Progenitor cell of endocrine pancreas (in vitro differentiated cells): Measurements from ENCODE around the gene SYNPO2. TPM values are rescaled to one million over a fixed set of nuclear protein-coding genes. Genes with fewer than 3 reads are reported as not detected.
"Not testable (repeated sequence)": the region's sequence is repeated elsewhere in the genome, so short reads cannot be mapped to it uniquely, and the experiment has no call there.

Source experiments
- DNase-seq: peaks from one replicate; pipeline ENCODE4 v3.0.0; 2021; ENCODE audit warnings: low spot score; ENCODE audit not compliant: unreplicated experiment
- H3K27ac Mint-ChIP-seq: 2 replicates; pipeline ENCODE4 v1.8.0; 2021; ENCODE audit warnings: mild to moderate bottlenecking, moderate library complexity, mixed read lengths
- H3K27me3 Mint-ChIP-seq: 2 replicates; pipeline ENCODE4 v1.8.0; 2021; ENCODE audit warnings: mixed read lengths
- H3K36me3 Mint-ChIP-seq: 2 replicates; pipeline ENCODE4 v1.8.0; 2022; ENCODE audit warnings: mixed read lengths; ENCODE audit not compliant: insufficient read depth
- H3K4me1 Mint-ChIP-seq: 2 replicates; pipeline ENCODE4 v1.8.0; 2021; ENCODE audit warnings: low read depth, mixed read lengths
- H3K4me3 Mint-ChIP-seq: 2 replicates; pipeline ENCODE4 v1.8.0; 2021; ENCODE audit warnings: low read depth, mild to moderate bottlenecking, moderate library complexity, mixed read lengths
- H3K9me3 Mint-ChIP-seq: 2 replicates; pipeline ENCODE4 v1.8.0; 2021; ENCODE audit warnings: low read depth, mixed read lengths
- total RNA-seq: library from RNA; stranded (reverse); gene quantifications from 2 replicates; pipeline ENCODE4 v1.2.1, GENCODE V29; 2021
- TF ChIP-seq, protein P1 (sequence below): fragments of 200-600 bp; sonication (generic); IDR thresholded peaks from one replicate; pipeline ENCODE4 v1.5.0; 2021; ENCODE audit warnings: antibody characterized with exemption, mild to moderate bottlenecking; ENCODE audit not compliant: unreplicated experiment

SYNPO2 gene
- total RNA-seq, 1 donor from 2014 or later, result 1.3 TPM

GRCh38 chr4:119050527-119051090 lies 162.0 kb downstream of the SYNPO2 start:
- H3K27me3 Mint-ChIP-seq, result no peaks in the 10 kb centered on the region
- H3K36me3 Mint-ChIP-seq, result no peaks in the 10 kb centered on the region
- TF ChIP-seq, protein P1, sequence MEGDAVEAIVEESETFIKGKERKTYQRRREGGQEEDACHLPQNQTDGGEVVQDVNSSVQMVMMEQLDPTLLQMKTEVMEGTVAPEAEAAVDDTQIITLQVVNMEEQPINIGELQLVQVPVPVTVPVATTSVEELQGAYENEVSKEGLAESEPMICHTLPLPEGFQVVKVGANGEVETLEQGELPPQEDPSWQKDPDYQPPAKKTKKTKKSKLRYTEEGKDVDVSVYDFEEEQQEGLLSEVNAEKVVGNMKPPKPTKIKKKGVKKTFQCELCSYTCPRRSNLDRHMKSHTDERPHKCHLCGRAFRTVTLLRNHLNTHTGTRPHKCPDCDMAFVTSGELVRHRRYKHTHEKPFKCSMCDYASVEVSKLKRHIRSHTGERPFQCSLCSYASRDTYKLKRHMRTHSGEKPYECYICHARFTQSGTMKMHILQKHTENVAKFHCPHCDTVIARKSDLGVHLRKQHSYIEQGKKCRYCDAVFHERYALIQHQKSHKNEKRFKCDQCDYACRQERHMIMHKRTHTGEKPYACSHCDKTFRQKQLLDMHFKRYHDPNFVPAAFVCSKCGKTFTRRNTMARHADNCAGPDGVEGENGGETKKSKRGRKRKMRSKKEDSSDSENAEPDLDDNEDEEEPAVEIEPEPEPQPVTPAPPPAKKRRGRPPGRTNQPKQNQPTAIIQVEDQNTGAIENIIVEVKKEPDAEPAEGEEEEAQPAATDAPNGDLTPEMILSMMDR, result no peak
- no peak overlapping the region for H3K27ac Mint-ChIP-seq
- no peak overlapping the region for H3K4me3 Mint-ChIP-seq
- DNase-seq, result no peak
- H3K9me3 Mint-ChIP-seq, result no peaks in the 10 kb centered on the region
- peaks cover 6% of the 10 kb centered on the region for H3K4me1 Mint-ChIP-seq

DNA sequence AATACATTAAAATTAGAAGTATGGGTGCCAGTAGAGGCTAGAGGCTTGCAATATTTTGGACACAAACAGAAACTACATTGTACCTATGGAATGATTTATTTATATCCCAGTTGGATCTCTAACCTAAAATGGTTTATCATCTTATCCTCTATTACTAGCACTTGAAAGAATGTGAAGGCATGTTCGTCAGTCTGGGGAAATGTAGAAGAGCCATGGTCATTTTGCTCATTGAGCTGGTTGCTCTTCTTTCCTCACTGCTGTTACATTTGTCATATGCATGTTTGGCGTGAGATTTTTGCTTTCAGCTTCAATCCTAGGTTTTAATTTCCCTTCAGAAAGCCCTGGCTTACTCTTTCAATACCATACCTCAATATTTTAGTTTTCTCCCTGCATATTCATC lies 164.6 kb downstream of the SYNPO2 start:
- H3K36me3 Mint-ChIP-seq, result no peaks in the 10 kb centered on the region
- no peak overlapping the region for H3K27ac Mint-ChIP-seq
- no peak for DNase-seq
- no peak overlapping the region for H3K4me3 Mint-ChIP-seq
- H3K9me3 Mint-ChIP-seq, result no peaks in the 10 kb centered on the region
- H3K4me1 Mint-ChIP-seq, result peaks cover 11% of the 10 kb centered on the region
- no peaks in the 10 kb centered on the region for H3K27me3 Mint-ChIP-seq
- TF ChIP-seq, protein P1, result no peak

GRCh38 chr4:119053997-119054396 lies 165.3 kb downstream of the SYNPO2 start:
- H3K4me3 Mint-ChIP-seq, result no peak overlapping the region

DNA sequence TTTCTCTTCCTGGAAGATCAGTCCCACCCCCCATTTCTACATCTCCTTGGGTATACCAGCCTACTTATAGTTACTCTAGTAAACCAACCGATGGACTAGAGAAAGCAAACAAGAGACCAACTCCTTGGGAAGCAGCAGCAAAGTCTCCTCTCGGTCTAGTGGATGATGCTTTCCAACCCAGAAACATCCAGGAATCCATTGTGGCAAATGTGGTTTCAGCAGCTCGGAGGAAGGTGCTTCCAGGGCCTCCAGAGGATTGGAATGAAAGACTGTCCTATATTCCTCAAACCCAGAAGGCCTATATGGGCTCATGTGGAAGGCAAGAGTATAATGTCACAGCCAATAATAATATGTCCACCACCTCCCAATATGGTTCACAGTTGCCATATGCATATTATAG lies 168.8 kb downstream of the SYNPO2 start:
- H3K36me3 Mint-ChIP-seq, result no peaks in the 10 kb centered on the region
- no peaks in the 10 kb centered on the region for H3K9me3 Mint-ChIP-seq
- H3K4me1 Mint-ChIP-seq, result peaks cover 5% of the 10 kb centered on the region
- DNase-seq, result no peak
- H3K4me3 Mint-ChIP-seq, result no peak overlapping the region
- TF ChIP-seq, protein P1, result no peak
- no peak overlapping the region for H3K27ac Mint-ChIP-seq
- no peaks in the 10 kb centered on the region for H3K27me3 Mint-ChIP-seq

More at GRCh38 chr4:119053997-119054396, 165.3 kb downstream of the SYNPO2 start:
- H3K27me3 Mint-ChIP-seq, result no peaks in the 10 kb centered on the region
- TF ChIP-seq, protein P1, result no peak
- H3K9me3 Mint-ChIP-seq, result no peaks in the 10 kb centered on the region
- no peaks in the 10 kb centered on the region for H3K36me3 Mint-ChIP-seq
- no peak overlapping the region for H3K27ac Mint-ChIP-seq
- peaks cover 11% of the 10 kb centered on the region for H3K4me1 Mint-ChIP-seq
- DNase-seq, result no peak

DNA sequence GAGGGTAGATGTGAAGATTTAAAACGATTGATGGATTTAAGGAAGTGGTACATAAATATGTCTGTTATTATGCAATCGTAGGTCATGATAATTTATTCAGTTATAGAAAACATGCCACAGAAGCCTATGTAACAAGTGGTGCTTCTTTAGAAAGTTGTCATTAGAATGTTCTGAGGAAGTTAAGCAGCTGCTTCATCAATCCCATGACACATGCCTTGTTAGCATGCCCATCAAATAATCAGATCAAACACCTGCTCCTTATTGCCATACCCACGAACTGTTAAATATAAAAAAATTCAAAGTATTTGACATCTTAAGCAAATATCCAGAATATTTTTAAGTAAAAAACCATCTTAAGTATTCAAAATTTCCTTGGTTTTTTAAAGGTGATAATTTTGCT lies 170.6 kb downstream of the SYNPO2 start:
- Mint-ChIP-seq H3K27me3 (no peaks in the 10 kb centered on the region), H3K4me3 (no peak overlapping the region), H3K9me3 (no peaks in the 10 kb centered on the region), H3K4me1 (peaks cover 5% of the 10 kb centered on the region), H3K27ac (no peak overlapping the region), H3K36me3 (no peaks in the 10 kb centered on the region)
- no peak for DNase-seq
- TF ChIP-seq, protein P1, result no peak

- Mint-ChIP-seq H3K4me3 (peak overlapping the region; percentile 29), H3K9me3 (peaks cover 13% of the 10 kb centered on the region)
- DNase-seq, H3K27ac Mint-ChIP-seq, H3K4me1 Mint-ChIP-seq, H3K27me3 Mint-ChIP-seq, H3K36me3 Mint-ChIP-seq: not testable (repeated sequence)
Observed at GRCh38 chr4:119067125-119067524, 178.5 kb downstream of the SYNPO2 start.

- Mint-ChIP-seq H3K27ac (peak overlapping the region; percentile 71), H3K4me3 (peak overlapping the region; percentile 67), H3K9me3 (peaks cover 13% of the 10 kb centered on the region)
- H3K27me3 Mint-ChIP-seq, H3K36me3 Mint-ChIP-seq, H3K4me1 Mint-ChIP-seq, DNase-seq: not testable (repeated sequence)
Observed at GRCh38 chr4:119067670-119068360, 179.2 kb downstream of the SYNPO2 start.
